Lower leg skin (tissue), 4 donors: ENCODE results near the gene ADAMTS14. TPM values are rescaled to one million over a fixed set of nuclear protein-coding genes. Genes with fewer than 3 reads are reported as not detected.

Experiments
- DNase-seq, 2 donors: peaks; one replicate each; pipeline ENCODE4 v3.0.0-alpha.2; 2019; ENCODE audit warnings: low spot score in 2 of 2
- H3K4me3 ChIP-seq: fragments of 200-600 bp; sonication (generic); 2 replicates; pipeline ENCODE4 v1.5.1; 2017; ENCODE audit warnings: mild to moderate bottlenecking, low read depth; ENCODE audit not compliant: poor library complexity, severe bottlenecking
- POLR2A ChIP-seq, 2 donors: fragments of 450-650 bp; IDR thresholded peaks; one replicate each; pipeline ENCODE4 v1.6.1; 2016 to 2017; ENCODE audit warnings: antibody characterized with exemption in 2 of 2, mild to moderate bottlenecking in 1 of 2, moderate library complexity in 1 of 2
- WGBS, 2 donors: methylation state at CpG; one replicate each; pipeline ENCODE4 v1.1.5; 2018; 5-methylcytosine and 5-hydroxymethylcytosine counted together
- intact Hi-C: fragments of 100-400 bp; cut with DNase I; formaldehyde crosslinking; loops from one replicate; pipeline ENCODE4 v1.15.0; 2023; ENCODE audit warnings: low total_unique reads
- total RNA-seq, 4 donors: library from RNA; depleted of rRNA; stranded (reverse); fragments of >200 nt; gene quantifications; one replicate each; pipeline ENCODE4 v1.1.0, GENCODE V29; 2016
- TF ChIP-seq, protein P1 (sequence below), 3 donors: fragments of 450-650 bp; IDR thresholded peaks; one replicate each; pipeline ENCODE4 v1.5.1; 2016; ENCODE audit warnings: antibody characterized with exemption in 3 of 3, mild to moderate bottlenecking in 3 of 3, moderate library complexity in 2 of 3

The ADAMTS14 gene
- total RNA-seq, 4 donors from 2014 or later: 0.22 to 1.0 (median 0.34) TPM; not detected in 1

- peak in 1 of 2 donors; percentile 10 for DNase-seq
- 75 to 88% methylated on average over 11 of the region's 11 CpGs for WGBS, 2 donors
- TF ChIP-seq, protein P1, sequence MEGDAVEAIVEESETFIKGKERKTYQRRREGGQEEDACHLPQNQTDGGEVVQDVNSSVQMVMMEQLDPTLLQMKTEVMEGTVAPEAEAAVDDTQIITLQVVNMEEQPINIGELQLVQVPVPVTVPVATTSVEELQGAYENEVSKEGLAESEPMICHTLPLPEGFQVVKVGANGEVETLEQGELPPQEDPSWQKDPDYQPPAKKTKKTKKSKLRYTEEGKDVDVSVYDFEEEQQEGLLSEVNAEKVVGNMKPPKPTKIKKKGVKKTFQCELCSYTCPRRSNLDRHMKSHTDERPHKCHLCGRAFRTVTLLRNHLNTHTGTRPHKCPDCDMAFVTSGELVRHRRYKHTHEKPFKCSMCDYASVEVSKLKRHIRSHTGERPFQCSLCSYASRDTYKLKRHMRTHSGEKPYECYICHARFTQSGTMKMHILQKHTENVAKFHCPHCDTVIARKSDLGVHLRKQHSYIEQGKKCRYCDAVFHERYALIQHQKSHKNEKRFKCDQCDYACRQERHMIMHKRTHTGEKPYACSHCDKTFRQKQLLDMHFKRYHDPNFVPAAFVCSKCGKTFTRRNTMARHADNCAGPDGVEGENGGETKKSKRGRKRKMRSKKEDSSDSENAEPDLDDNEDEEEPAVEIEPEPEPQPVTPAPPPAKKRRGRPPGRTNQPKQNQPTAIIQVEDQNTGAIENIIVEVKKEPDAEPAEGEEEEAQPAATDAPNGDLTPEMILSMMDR (IDR thresholded peaks at IDR 0.05): no peak
- no peak for TF ChIP-seq POLR2A (IDR thresholded peaks at IDR 0.05)
- no peak overlapping the region for H3K4me3 ChIP-seq
- intact Hi-C loops: no loop called here
Observed at GRCh38 chr10:70782746-70783680, 110.7 kb downstream of the ADAMTS14 start.

DNA sequence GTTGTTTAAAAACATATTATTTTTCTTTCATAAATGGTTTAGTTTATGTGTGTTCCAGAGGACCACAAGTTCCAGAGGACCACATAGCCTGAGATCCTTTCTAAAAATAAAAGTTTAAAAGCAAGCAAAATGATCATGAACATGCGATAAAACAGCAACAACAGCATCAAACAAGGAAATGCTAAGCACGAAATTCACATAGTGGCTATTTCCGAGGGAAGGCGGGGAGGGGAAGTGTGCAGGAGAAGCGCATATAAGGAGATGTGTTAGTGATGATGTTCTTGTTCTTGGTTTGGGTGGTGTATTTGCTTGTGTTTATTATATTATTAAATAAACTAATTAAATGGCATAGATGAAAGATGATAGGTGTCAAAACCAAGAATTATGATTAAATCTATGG, 111.7 kb downstream of the ADAMTS14 start:
- 68 to 73% methylated on average over 5 of the region's 5 CpGs for WGBS, 2 donors
- H3K4me3 ChIP-seq: no peak overlapping the region
- TF ChIP-seq, protein P1 (IDR thresholded peaks at IDR 0.05): no peak
- no peak for TF ChIP-seq POLR2A (IDR thresholded peaks at IDR 0.05)
- intact Hi-C loops: no loop called here
- no peak for DNase-seq

GRCh38 chr10:70784471-70784870, 112.2 kb downstream of the ADAMTS14 start:
- 59 to 62% methylated on average over 2 of the region's 2 CpGs for WGBS, 2 donors
- H3K4me3 ChIP-seq: no peak overlapping the region
- TF ChIP-seq, protein P1 (IDR thresholded peaks at IDR 0.05): no peak
- TF ChIP-seq POLR2A (IDR thresholded peaks at IDR 0.05): no peak
- no peak for DNase-seq
- intact Hi-C loops: no loop called here

GRCh38 chr10:70785190-70785589, 112.9 kb downstream of the ADAMTS14 start, which contains the start of gene TBATA:
TSS of gene TBATA (minus strand) at chr10:70785377. CDS start at chr10:70783379, 1,998 bp downstream.
- 61 to 78% methylated on average over 4 of the region's 4 CpGs for WGBS, 2 donors
- DNase-seq: peak in 1 of 2 donors; percentile 2
- intact Hi-C loops: no loop called here
- H3K4me3 ChIP-seq: no peak within 1 kb of the TSS
- TF ChIP-seq, protein P1 (IDR thresholded peaks at IDR 0.05): no peak
- no peak for TF ChIP-seq POLR2A (IDR thresholded peaks at IDR 0.05)

- intact Hi-C loops: no loop called here
- TF ChIP-seq POLR2A (IDR thresholded peaks at IDR 0.05): no peak
- TF ChIP-seq, protein P1 (IDR thresholded peaks at IDR 0.05): no peak
- no peak for DNase-seq
- 58 to 66% methylated on average over 5 of the region's 5 CpGs for WGBS, 2 donors
- no peak overlapping the region for H3K4me3 ChIP-seq
Observed at GRCh38 chr10:70786799-70787415, 114.6 kb downstream of the ADAMTS14 start.
